IPS-11a (cell line): Measurements from ENCODE around the gene MGME1.
"Not testable (repeated sequence)": the region's sequence is repeated elsewhere in the genome, so short reads cannot be mapped to it uniquely, and the experiment has no call there.

Experiments used
- H3K4me3 ChIP-seq: one replicate; pipeline ENCODE4 v1.5.1; 2013; ENCODE audit warnings: low read depth, low read length, control low read depth

The MGME1 gene

DNA sequence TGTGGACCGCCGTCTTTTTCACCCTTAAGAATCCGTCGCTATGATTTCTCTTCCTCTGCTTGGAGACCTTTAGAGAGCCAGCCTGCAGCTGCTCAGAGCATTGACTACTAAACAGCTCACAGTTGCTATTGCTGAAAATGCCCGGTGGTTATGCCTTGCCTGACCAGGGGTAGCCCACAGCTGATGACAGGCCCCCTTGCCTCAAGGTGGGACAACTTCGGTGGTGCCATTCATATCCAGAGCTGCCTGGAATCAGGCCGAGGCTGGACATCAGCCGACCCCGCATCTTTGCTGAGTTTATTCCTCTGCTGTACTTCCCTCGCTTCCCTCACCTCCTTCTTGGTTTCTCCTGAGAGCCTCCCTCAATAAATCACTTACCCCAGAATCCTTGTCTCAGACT lies 49.3 kb downstream of the MGME1 start:
- no peak overlapping the region for H3K4me3 ChIP-seq

DNA sequence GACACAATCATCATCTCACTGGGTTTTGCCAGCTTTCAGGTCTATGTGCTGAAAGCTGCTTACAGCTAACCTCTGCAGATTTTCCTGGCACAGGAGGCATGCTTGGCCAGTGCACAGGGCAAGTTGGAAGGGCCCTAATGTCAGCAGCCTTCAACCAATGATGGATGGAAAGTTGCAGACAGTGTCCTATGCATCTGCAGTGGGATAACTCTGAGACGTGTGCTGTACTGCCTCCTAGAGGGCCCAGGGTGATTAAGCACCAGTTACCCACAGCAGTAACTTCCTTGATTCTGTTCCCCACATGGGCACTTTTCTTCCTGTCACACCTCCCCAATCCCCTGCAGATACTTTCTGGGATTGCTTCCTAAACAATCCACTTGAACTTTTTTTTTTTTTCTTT lies 50.2 kb downstream of the MGME1 start:
- no peak overlapping the region for H3K4me3 ChIP-seq

- H3K4me3 ChIP-seq = no peak overlapping the region
Observed at GRCh38 chr20:18020931-18021330, 52.1 kb downstream of the MGME1 start.

DNA sequence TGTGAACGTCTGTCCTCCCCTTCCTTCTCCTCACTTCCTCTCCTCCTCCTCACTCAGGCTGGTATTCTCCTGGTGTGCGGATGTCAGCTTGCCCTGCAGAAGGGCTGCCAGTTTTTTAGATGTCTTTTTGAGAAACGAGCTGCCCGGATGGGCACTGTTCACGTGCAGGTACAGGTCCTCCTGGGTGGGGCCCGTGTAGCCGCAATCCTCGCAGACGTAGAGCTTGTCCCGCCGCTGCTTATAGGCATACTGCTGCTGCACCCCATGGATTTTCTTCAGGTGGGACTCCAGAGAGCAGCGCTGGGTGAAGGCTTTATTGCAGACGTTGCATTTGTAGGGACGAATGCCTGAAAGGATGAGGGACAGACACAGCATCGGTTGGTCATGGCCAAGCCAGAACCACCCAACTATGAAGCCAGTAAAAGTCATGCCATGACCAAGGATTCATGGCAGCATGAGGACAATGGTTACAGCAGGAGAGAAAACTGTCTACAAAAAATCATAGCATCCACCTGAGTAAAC lies 55.8 kb downstream of the MGME1 start:
- H3K4me3 ChIP-seq = no peak overlapping the region

DNA sequence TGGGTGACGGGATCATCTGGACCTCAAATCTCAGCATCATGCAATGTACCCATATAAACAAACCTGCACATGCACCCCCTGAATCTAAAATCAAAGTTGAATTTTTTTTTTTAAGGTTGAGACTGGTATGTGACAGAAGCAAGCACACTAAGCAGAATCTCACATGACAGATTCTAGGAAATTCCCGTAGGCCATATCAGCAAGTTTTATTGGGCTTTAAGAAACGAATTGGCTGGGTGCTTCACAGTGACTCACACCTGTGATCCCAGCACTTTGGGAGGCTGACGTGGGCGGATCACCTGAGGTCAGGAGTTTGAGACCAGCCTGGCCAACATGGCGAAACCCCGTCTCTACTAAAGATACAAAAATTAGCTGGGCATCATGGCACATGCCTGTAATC lies 58.2 kb downstream of the MGME1 start:
- not testable (repeated sequence) for H3K4me3 ChIP-seq

GRCh38 chr20:18030020-18030419 lies 61.2 kb downstream of the MGME1 start:
- no peak overlapping the region for H3K4me3 ChIP-seq

DNA sequence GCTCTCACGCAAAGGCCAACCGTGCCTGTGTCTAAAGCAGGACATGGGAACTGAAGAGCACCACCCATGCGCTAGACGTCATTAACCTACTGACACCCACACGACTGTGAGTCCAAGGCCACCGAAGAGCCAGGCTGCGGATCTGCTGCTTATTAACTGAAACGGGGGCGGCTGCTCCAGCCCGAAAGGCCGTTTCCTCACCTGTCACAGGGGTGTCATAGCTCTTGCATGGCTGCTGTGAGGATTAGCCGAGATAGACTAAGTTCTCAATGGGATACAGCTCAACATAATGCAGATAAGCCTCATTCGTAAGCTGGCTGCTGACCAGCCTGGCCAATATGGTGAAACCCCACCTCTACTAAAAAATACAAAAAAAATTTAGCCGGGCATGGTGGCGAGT lies 62.2 kb downstream of the MGME1 start:
- no peak overlapping the region for H3K4me3 ChIP-seq

GRCh38 chr20:18031888-18032509 lies 63.2 kb downstream of the MGME1 start:
- no peak overlapping the region for H3K4me3 ChIP-seq

DNA sequence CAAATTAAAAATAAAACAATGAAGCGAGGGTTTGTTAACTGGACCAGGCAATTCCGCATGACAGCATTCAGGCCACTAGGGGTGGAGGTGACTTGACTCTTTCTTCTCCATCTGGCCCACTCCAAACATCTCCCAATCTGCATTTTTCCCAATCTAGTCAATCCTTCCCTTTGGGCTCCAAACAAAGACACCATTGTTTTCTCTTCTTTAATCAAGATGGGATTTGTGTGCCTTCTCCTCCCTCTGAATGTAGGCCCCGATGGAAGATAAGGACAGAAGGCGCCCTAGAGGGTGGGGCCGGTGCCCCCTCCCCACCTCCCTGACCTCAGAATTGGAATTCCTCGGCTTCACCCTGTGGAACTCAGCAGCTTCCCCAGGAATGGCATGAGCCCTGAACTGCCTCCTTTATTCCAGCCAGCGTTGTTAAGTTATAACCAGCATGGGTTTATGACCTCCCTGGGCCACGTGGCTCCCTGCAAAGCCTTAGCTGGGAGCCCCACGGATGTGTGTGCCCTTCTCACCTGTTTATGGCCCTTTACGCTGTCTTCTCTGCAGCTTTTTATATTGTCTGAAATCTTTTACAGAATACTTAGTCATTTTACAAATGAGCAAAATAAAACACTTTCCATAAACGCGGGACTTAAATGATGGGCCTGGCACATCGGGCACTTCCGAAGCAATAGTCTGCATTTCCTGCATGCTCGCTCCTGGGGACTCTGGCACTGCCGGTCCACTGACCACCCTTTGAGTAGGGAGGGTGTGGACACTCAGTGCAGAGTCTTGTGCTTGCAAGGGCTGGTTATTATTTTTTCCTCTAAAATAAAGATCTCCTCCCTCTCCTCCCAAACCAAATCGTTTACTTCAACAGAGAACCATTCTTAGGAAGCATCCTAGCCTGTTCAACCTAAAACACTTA lies 64.4 kb downstream of the MGME1 start:
- no peak overlapping the region for H3K4me3 ChIP-seq

- H3K4me3 ChIP-seq = no peak overlapping the region
Observed at GRCh38 chr20:18034039-18034438, 65.2 kb downstream of the MGME1 start.

DNA sequence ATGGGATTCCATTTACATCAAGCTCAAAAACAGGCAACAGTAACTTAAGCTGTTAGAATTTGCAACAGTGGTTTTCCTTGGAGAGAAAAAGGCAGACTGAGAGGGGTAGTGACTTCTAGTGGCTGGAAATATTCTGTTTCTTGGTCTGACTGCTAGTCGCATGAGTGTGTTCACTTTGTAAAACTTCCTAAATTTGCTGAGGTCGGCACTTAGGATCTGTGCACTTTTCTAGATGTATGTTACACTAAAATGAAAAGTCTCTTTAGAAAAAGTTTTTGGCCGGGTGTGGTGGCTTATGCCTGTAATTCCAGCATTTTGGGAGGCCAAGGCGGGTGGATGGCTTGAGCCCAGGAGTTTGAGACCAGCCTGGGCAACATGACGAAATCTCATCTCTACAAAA lies 70.2 kb downstream of the MGME1 start:
- H3K4me3 ChIP-seq = no peak overlapping the region
